Skeletal muscle satellite cell (primary cell): ENCODE data around the gene KIR2DL3.
"Not testable (repeated sequence)": the region's sequence is repeated elsewhere in the genome, so short reads cannot be mapped to it uniquely, and the experiment has no call there.

ENCODE experiments used
- H3K27me3 ChIP-seq: 2 replicates; pipeline ENCODE4 v1.7.0; 2013; ENCODE audit warnings: low read length; ENCODE audit not compliant: control insufficient read depth, insufficient read depth
- H3K36me3 ChIP-seq: 2 replicates; pipeline ENCODE4 v1.7.0; 2013; ENCODE audit warnings: mild to moderate bottlenecking, control low read depth, low read length; ENCODE audit not compliant: insufficient read depth
- H3K4me1 ChIP-seq: 2 replicates; pipeline ENCODE4 v1.7.0; 2013; ENCODE audit warnings: low read length; ENCODE audit not compliant: control insufficient read depth, insufficient read depth
- H3K4me2 ChIP-seq: 2 replicates; pipeline ENCODE4 v1.7.0; 2013; ENCODE audit warnings: mild to moderate bottlenecking, low read length
- H3K4me3 ChIP-seq: 2 replicates; pipeline ENCODE4 v1.7.0; 2013; ENCODE audit warnings: low read length
- H3K9ac ChIP-seq: 2 replicates; pipeline ENCODE4 v1.7.0; 2013; ENCODE audit warnings: mild to moderate bottlenecking, low read depth, low read length, moderate library complexity
- H3K9me3 ChIP-seq: replicated peaks from 2 replicates; pipeline ENCODE4 v1.7.0; 2013; ENCODE audit warnings: mild to moderate bottlenecking, control low read depth, low read length

Gene KIR2DL3

GRCh38 chr19:54724142-54724541, 14.2 kb upstream of the KIR2DL3 start, which contains the start of gene KIR3DL3:
TSS of gene KIR3DL3 (plus strand) at chr19:54724442. CDS start at chr19:54724497, 55 bp downstream.
- H3K4me2 ChIP-seq = no peak within 1 kb of the TSS
- no peaks in the 10 kb centered on the region for H3K9me3 ChIP-seq
- H3K4me1 ChIP-seq = no peaks in the 10 kb centered on the region
- no peak within 1 kb of the TSS for H3K9ac ChIP-seq
- no peaks in the 10 kb centered on the region for H3K27me3 ChIP-seq
- H3K4me3 ChIP-seq = no peak within 1 kb of the TSS
- H3K36me3 ChIP-seq = no peaks in the 10 kb centered on the region

DNA sequence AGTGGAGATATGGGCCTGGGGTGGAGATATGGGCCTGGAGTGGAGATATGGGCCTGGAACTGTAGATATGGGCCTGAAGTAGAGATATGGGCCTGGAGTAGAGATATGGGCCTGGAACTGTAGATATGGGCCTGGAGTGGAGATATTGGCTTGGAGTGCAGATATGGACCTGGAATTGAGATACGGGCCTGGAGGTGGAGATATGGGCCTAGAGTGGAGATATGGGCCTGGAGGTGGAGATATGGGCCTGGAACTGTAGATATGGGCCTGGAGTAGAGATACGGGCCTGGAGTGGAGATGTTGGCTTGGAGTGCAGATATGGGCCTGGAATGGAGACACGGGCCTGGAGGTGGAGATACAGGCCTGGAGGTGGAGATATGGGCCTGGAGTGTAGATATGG, 13.7 kb upstream of the KIR2DL3 start:
- Histone ChIP-seq H3K9me3 (no peaks in the 10 kb centered on the region), H3K4me3 (no peak overlapping the region), H3K4me2 (no peak overlapping the region), H3K36me3 (no peaks in the 10 kb centered on the region), H3K27me3 (no peaks in the 10 kb centered on the region), H3K9ac (no peak overlapping the region), H3K4me1 (no peaks in the 10 kb centered on the region)

DNA sequence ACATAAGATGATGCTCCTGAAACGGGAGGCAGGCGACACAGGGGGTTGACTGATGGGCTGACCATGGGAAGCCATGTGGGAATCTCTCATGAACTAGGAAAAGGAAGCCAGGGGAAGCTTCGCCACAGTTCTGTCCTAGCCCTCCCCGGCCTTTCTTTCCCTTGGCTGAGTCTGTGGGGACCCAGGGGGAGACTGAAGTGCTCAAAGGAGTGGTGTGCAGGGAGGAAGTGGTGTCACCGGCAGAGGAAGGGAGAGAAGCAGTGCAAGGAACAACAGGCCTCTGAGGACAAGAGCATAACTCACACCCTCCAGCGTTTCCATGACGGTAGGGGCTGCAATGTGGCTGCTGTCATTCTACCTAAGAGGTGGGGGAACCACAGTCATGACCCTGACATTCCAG, 13.0 kb upstream of the KIR2DL3 start:
- Histone ChIP-seq H3K4me3 (no peak overlapping the region), H3K4me1 (no peaks in the 10 kb centered on the region)

DNA sequence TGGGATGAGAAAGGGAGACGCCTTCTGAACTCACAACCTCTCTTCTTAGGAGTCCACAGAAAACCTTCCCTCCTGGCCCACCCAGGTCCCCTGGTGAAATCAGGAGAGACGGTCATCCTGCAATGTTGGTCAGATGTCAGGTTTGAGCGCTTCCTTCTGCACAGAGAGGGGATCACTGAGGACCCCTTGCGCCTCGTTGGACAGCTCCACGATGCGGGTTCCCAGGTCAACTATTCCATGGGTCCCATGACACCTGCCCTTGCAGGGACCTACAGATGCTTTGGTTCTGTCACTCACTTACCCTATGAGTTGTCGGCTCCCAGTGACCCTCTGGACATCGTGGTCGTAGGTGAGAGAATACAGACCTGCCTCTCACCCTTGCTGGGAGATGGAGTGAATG, 10.8 kb upstream of the KIR2DL3 start:
- no peaks in the 10 kb centered on the region for H3K4me1 ChIP-seq
- no peak overlapping the region for H3K4me3 ChIP-seq
- no peaks in the 10 kb centered on the region for H3K36me3 ChIP-seq
- H3K9me3 ChIP-seq = peaks cover 1% of the 10 kb centered on the region
- no peak overlapping the region for H3K9ac ChIP-seq
- H3K4me2 ChIP-seq = no peak overlapping the region
- no peaks in the 10 kb centered on the region for H3K27me3 ChIP-seq

More for the DNA sequence above, 13.0 kb upstream of the KIR2DL3 start:
- no peak overlapping the region for H3K9ac ChIP-seq
- H3K4me2 ChIP-seq = no peak overlapping the region
- no peaks in the 10 kb centered on the region for H3K36me3 ChIP-seq
- H3K27me3 ChIP-seq = no peaks in the 10 kb centered on the region
- H3K9me3 ChIP-seq = no peaks in the 10 kb centered on the region

- Histone ChIP-seq H3K36me3 (no peaks in the 10 kb centered on the region), H3K4me1 (no peaks in the 10 kb centered on the region), H3K4me3 (no peak overlapping the region), H3K4me2 (no peak overlapping the region), H3K27me3 (no peaks in the 10 kb centered on the region), H3K9ac (no peak overlapping the region), H3K9me3 (peaks cover 4% of the 10 kb centered on the region)
These were observed 10.1 kb upstream of the KIR2DL3 start for GRCh38 chr19:54728167-54728566.

GRCh38 chr19:54729416-54730188, 8.7 kb upstream of the KIR2DL3 start:
- no peak overlapping the region for H3K4me2 ChIP-seq
- no peaks in the 10 kb centered on the region for H3K4me1 ChIP-seq
- H3K9me3 ChIP-seq = peaks cover 4% of the 10 kb centered on the region
- no peaks in the 10 kb centered on the region for H3K36me3 ChIP-seq
- no peaks in the 10 kb centered on the region for H3K27me3 ChIP-seq
- H3K4me3 ChIP-seq = no peak overlapping the region
- no peak overlapping the region for H3K9ac ChIP-seq

GRCh38 chr19:54731191-54731590, 7.1 kb upstream of the KIR2DL3 start:
- Histone ChIP-seq H3K4me3 (no peak overlapping the region), H3K27me3 (no peaks in the 10 kb centered on the region), H3K9me3 (peaks cover 4% of the 10 kb centered on the region)

DNA sequence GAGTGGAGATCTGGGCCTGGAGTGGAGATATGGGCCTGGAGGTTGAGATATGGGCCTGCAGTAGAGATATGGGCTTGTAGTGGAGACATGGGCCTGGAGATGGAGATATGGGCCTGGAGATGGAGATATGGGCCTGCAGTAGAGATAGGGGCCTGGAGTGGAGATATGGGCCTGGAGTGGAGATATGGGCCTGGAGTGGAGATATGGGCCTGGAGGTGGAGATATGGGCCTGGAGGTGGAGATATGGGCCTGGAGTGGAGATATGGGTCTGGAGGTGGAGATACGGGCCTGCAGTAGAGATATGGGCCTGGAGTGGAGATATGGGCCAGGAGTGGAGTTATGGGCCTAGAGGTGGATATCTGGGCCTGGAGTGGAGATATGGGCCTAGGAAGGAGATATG, 402 bp downstream of the KIR2DL3 start:
- no peak overlapping the region for H3K4me2 ChIP-seq
- H3K4me1 ChIP-seq = no peaks in the 10 kb centered on the region
- no peak overlapping the region for H3K9ac ChIP-seq
- no peaks in the 10 kb centered on the region for H3K36me3 ChIP-seq
- no peaks in the 10 kb centered on the region for H3K27me3 ChIP-seq
- no peaks in the 10 kb centered on the region for H3K9me3 ChIP-seq
- H3K4me3 ChIP-seq = no peak overlapping the region

More at GRCh38 chr19:54731191-54731590, 7.1 kb upstream of the KIR2DL3 start:
- Histone ChIP-seq H3K9ac (no peak overlapping the region), H3K4me2 (no peak overlapping the region), H3K4me1 (no peaks in the 10 kb centered on the region), H3K36me3 (no peaks in the 10 kb centered on the region)

DNA sequence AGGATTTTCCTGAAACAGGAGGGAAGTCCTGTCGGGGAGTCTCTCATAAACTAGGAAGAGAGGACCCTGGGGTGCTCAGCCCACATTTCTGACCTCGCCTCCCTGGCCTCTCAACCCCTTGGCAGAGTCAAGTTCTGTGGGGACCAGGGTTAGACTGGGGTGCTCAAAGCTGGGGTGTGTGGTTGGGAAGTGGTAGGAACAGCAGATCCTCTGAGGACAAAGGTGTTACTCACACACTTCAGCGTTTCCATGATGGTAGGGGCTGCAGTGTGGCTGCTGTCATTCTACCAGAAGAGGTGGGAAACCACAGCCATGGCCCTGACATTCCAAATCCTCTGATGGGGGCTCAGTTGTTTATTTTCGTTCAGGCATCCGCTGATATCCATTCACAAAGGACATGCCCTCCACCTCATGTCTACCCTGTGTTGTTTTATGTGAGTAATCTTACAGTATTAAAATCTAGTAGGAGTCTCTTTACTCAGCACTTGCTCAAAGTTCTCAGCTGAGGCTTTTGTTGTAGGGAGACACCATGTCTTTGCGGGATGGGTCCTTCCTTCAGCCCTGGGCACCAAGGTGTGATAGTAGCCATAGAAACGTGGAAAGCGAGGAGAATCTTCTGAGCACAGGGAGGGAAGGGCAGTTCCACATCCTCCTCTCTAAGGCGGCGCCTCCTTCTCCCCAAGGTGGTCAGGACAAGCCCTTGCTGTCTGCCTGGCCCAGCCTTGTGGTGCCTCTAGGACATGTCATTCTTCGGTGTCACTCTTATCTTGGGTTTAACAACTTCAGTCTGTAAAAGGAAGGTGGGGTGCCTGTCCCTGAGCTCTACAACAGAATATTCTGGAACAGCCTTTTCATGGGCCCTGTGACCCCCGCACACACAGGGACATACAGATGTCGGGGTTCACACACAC, 1.5 kb downstream of the KIR2DL3 start:
- Histone ChIP-seq H3K36me3 (no peaks in the 10 kb centered on the region), H3K9me3 (no peaks in the 10 kb centered on the region), H3K9ac (no peak overlapping the region), H3K4me2 (no peak overlapping the region), H3K4me1 (no peaks in the 10 kb centered on the region), H3K4me3 (no peak overlapping the region), H3K27me3 (no peaks in the 10 kb centered on the region)

DNA sequence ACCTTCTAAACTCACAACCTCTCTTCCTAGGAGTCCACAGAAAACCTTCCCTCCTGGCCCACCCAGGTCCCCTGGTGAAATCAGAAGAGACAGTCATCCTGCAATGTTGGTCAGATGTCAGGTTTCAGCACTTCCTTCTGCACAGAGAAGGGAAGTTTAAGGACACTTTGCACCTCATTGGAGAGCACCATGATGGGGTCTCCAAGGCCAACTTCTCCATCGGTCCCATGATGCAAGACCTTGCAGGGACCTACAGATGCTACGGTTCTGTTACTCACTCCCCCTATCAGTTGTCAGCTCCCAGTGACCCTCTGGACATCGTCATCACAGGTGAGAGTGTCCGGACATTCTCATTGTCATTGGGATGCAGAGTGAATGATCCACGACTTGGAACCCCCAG, 3.6 kb downstream of the KIR2DL3 start:
- H3K36me3 ChIP-seq, H3K4me2 ChIP-seq, H3K27me3 ChIP-seq, H3K4me1 ChIP-seq, H3K4me3 ChIP-seq, H3K9ac ChIP-seq, H3K9me3 ChIP-seq: not testable (repeated sequence)

DNA sequence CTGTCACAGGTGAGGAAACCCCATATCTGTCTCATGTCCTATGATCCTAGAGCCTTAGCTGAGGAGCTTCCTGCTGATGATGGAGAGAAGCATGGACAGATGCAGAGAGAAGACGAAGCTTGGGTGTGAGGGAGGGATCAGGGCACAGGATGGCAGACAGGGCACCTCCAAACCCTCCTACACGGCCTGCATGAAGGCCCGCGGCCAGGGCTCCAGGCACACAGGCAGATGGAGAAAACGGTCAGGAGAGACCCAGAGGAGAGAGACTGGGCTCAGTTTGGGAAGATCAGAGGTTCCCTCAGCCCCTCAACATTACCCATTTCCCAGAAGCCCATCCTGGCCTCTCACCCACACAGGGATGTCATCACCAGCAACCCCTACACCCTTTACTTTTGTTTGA, 5.8 kb downstream of the KIR2DL3 start:
- H3K4me3 ChIP-seq, H3K4me2 ChIP-seq, H3K9me3 ChIP-seq, H3K4me1 ChIP-seq, H3K9ac ChIP-seq, H3K27me3 ChIP-seq, H3K36me3 ChIP-seq: not testable (repeated sequence)
